Measurements from ENCODE around the gene CDK1. TPM values are rescaled to one million over a fixed set of nuclear protein-coding genes. Genes with fewer than 3 reads are reported as not detected.
A peak's percentile ranks its signal among the peaks of the same experiment; 100 is the strongest.

Gene CDK1
- total RNA-seq (31.7 and 33.6 TPM in 2 replicates), polyA plus RNA-seq (23.1 and 31.6 TPM in 2 replicates)

DNA sequence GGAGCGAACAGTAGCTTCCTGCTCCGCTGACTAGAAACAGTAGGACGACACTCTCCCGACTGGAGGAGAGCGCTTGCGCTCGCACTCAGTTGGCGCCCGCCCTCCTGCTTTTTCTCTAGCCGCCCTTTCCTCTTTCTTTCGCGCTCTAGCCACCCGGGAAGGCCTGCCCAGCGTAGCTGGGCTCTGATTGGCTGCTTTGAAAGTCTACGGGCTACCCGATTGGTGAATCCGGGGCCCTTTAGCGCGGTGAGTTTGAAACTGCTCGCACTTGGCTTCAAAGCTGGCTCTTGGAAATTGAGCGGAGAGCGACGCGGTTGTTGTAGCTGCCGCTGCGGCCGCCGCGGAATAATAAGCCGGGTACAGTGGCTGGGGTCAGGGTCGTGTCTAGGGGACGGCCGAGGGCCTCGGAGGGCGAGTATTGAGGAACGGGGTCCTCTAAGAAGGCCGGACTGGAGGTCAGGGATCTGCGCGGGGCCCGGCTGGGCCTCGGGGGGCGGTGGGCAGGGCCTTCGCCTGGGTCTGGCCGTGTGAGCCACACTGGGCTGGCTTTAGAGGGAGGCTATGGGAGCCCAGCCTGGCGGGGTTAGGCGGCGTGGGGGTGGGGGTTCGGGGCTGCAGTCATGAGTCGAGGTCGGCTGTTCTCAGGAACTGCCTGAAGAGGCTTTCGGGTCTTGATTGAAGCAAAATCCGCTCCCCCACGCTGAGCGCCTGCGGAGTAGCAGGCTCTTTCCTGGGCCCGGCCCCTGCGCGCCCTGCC is at the start of gene CDK1:
Gene CDK1, plus strand, starts transcription at position 265 of the 757 bp plus-strand sequence. CDS start 1,688 bp downstream, outside the sequence.
- Histone ChIP-seq H3K36me3 (replicated peaks; ENCODE audit: insufficient read depth, low read depth) (no peaks in the 10 kb centered on the region), H3K27me3 (no peaks in the 10 kb centered on the region), H3K27ac (peak within 1 kb of the TSS; percentile 58), H4K20me1 (ENCODE audit: insufficient read depth, poor library complexity, severe bottlenecking) (no peaks in the 10 kb centered on the region), H3K9me2 (replicated peaks; ENCODE audit: insufficient read depth) (no peaks in the 10 kb centered on the region), H3K79me2 (peaks cover 47% of the 10 kb centered on the region), H3K4me3 (peak within 1 kb of the TSS; percentile 32), H3K9me3 (ENCODE audit: low read depth) (no peaks in the 10 kb centered on the region), H3K4me2 (peak within 1 kb of the TSS; percentile 78), H3K4me1 (ENCODE audit: insufficient read depth) (peaks cover 7% of the 10 kb centered on the region), H2AFZ (peak within 1 kb of the TSS; percentile 79)
- no peak for TF ChIP-seq EZH2 (IDR thresholded peaks at IDR 0.05; ENCODE audit: borderline replicate concordance)
- DNase-seq (ENCODE audit: low spot score), result peak; percentile 98
- WGBS (ENCODE audit: low lambda C conversion rate, missing lambda C conversion rate), result 2% methylated on average over 36 of the region's 58 CpGs

DNA sequence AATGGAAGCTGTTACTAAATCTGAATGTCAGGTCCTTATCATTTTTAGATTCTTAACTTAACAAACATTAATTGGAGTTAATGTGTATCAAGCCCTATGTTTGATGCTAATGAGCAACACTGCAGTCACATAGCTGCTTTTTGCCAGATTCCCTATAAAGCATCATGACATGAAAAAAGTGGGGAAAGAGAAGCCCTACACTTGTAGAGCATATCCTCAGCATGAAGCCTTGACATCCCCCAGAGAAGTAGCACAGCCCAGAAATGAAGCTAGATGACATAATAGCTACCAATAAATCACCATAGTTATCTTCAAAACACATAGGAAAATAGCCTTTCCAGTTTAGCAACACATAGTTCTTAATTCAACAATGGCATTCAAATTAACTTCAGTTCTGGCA is 49.2 kb upstream of the CDK1 start:
- Histone ChIP-seq H3K27me3 (no peaks in the 10 kb centered on the region), H3K4me1 (ENCODE audit: insufficient read depth) (peaks cover 4% of the 10 kb centered on the region), H3K9me2 (replicated peaks; ENCODE audit: insufficient read depth) (no peaks in the 10 kb centered on the region), H3K79me2 (peaks cover 3% of the 10 kb centered on the region), H3K36me3 (replicated peaks; ENCODE audit: insufficient read depth, low read depth) (no peaks in the 10 kb centered on the region), H3K9me3 (ENCODE audit: low read depth) (no peaks in the 10 kb centered on the region), H4K20me1 (ENCODE audit: insufficient read depth, poor library complexity, severe bottlenecking) (no peaks in the 10 kb centered on the region), H3K4me3 (no peak overlapping the region), H3K27ac (no peak overlapping the region), H3K4me2 (no peak overlapping the region), H2AFZ (no peak overlapping the region)
- TF ChIP-seq, protein P1, sequence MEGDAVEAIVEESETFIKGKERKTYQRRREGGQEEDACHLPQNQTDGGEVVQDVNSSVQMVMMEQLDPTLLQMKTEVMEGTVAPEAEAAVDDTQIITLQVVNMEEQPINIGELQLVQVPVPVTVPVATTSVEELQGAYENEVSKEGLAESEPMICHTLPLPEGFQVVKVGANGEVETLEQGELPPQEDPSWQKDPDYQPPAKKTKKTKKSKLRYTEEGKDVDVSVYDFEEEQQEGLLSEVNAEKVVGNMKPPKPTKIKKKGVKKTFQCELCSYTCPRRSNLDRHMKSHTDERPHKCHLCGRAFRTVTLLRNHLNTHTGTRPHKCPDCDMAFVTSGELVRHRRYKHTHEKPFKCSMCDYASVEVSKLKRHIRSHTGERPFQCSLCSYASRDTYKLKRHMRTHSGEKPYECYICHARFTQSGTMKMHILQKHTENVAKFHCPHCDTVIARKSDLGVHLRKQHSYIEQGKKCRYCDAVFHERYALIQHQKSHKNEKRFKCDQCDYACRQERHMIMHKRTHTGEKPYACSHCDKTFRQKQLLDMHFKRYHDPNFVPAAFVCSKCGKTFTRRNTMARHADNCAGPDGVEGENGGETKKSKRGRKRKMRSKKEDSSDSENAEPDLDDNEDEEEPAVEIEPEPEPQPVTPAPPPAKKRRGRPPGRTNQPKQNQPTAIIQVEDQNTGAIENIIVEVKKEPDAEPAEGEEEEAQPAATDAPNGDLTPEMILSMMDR (IDR thresholded peaks at IDR 0.05; ENCODE audit: poor library complexity), result no peak
- no peak for TF ChIP-seq EZH2 (IDR thresholded peaks at IDR 0.05; ENCODE audit: borderline replicate concordance)
- TF ChIP-seq EZH2phosphoT487 (IDR thresholded peaks at IDR 0.05; ENCODE audit: low read depth, severe bottlenecking, unreplicated experiment), result no peak
- no peak for DNase-seq (ENCODE audit: low spot score)

DNA sequence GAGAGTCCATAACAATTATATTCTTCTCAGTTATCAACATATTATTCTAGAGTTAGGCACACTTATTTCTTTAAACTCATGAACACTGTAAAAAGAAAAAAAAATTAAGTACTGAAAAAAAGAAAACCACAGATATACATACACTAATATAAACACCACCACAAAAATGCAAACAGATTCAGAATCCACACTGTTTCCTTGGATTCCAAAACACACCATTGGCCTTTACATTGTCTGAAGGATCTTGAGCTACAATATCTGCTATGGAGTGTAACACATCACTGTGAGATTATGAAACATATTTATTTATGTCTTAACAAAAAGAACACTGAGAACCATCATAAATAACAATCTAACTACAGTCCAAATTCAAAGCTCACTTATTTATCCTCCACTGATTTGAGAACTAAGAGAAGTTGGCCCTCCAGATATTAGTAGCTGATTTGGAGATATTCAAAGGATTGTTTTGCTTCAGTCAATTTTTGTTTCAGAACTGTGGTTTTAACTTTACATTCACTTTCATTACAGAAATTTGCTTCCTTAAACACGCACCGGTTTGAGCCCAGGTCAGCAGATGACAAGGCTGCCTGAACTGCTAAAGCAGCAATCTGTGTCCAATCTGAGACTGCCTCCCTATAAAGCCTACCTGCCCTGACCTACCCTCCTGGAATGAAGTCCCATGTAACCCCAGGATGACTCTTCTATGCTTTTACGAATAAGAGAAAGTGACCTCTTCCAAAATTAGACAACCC is 47.0 kb upstream of the CDK1 start:
- WGBS (ENCODE audit: low lambda C conversion rate, missing lambda C conversion rate), result 65% methylated on average over 3 of the region's 3 CpGs

More for the DNA sequence above, 47.0 kb upstream of the CDK1 start:
- H3K27ac ChIP-seq, result peak overlapping the region; percentile 50
- H3K4me2 ChIP-seq, result peak overlapping the region; percentile 97
- TF ChIP-seq EZH2phosphoT487 (IDR thresholded peaks at IDR 0.05; ENCODE audit: low read depth, severe bottlenecking, unreplicated experiment) (no peak), EZH2 (IDR thresholded peaks at IDR 0.05; ENCODE audit: borderline replicate concordance) (no peak)
- TF ChIP-seq, protein P1 (IDR thresholded peaks at IDR 0.05; ENCODE audit: poor library complexity), result no peak
- H3K4me3 ChIP-seq, result peak overlapping the region; percentile 77
- no peak overlapping the region for H2AFZ ChIP-seq
- no peaks in the 10 kb centered on the region for H3K9me2 ChIP-seq (replicated peaks; ENCODE audit: insufficient read depth)
- H3K4me1 ChIP-seq (ENCODE audit: insufficient read depth), result peaks cover 4% of the 10 kb centered on the region
- H3K27me3 ChIP-seq, result peaks cover 3% of the 10 kb centered on the region
- H3K9me3 ChIP-seq (ENCODE audit: low read depth), result no peaks in the 10 kb centered on the region
- no peak for DNase-seq (ENCODE audit: low spot score)
- peaks cover 3% of the 10 kb centered on the region for H3K79me2 ChIP-seq
- H4K20me1 ChIP-seq (ENCODE audit: insufficient read depth, poor library complexity, severe bottlenecking), result no peaks in the 10 kb centered on the region
- H3K36me3 ChIP-seq (replicated peaks; ENCODE audit: insufficient read depth, low read depth), result no peaks in the 10 kb centered on the region
